Esophagus (tissue), 2 donors: ENCODE results near the gene PCDHGB2. TPM values are rescaled to one million over a fixed set of nuclear protein-coding genes. Genes with fewer than 3 reads are reported as not detected.
A peak's percentile ranks its signal among the peaks of the same experiment; 100 is the strongest.
"Not testable (repeated sequence)": the region's sequence is repeated elsewhere in the genome, so short reads cannot be mapped to it uniquely, and the experiment has no call there.

Source experiments
- H3K27ac ChIP-seq, 2 donors: one replicate each; pipeline ENCODE4 v1.5.1; 2013; ENCODE audit warnings: low read depth in 2 of 2, mild to moderate bottlenecking in 2 of 2, inconsistent platforms in 1 of 2, low read length in 1 of 2, moderate library complexity in 1 of 2
- H3K27me3 ChIP-seq, 2 donors: one replicate each; pipeline ENCODE4 v1.6.1; 2013; ENCODE audit warnings: low read length in 2 of 2, control low read depth in 1 of 2, mild to moderate bottlenecking in 1 of 2; ENCODE audit not compliant: insufficient read depth in 2 of 2, control insufficient read depth in 1 of 2
- H3K36me3 ChIP-seq, 2 donors: one replicate each; pipeline ENCODE4 v1.6.1; 2013; ENCODE audit warnings: low read length in 1 of 2; ENCODE audit not compliant: control insufficient read depth in 2 of 2, insufficient read depth in 2 of 2
- H3K4me1 ChIP-seq, 2 donors: one replicate each; pipeline ENCODE4 v1.6.1; 2013; ENCODE audit warnings: low read length in 1 of 2; ENCODE audit not compliant: control insufficient read depth in 2 of 2, insufficient read depth in 2 of 2
- H3K4me3 ChIP-seq, 2 donors: one replicate each; pipeline ENCODE4 v1.5.1; 2013; ENCODE audit warnings: low read length in 2 of 2, mild to moderate bottlenecking in 2 of 2, low read depth in 1 of 2, moderate library complexity in 1 of 2
- H3K9me3 ChIP-seq, 2 donors: one replicate each; pipeline ENCODE4 v1.6.1; 2013; ENCODE audit warnings: mild to moderate bottlenecking in 2 of 2, low read depth in 1 of 2, low read length in 1 of 2, moderate library complexity in 1 of 2; ENCODE audit not compliant: control insufficient read depth in 2 of 2, insufficient read depth in 1 of 2
- WGBS, 2 donors: extraction: QIAGEN DNeasy Blood & Tissue Kit; methylation state at CpG; one replicate each; pipeline ENCODE4 v1.1.7; 2013; 5-methylcytosine and 5-hydroxymethylcytosine counted together
- polyA plus RNA-seq, 2 donors: library from polyadenylated mRNA; stranded (reverse); fragments of 200-250 nt; gene quantifications; one replicate each; pipeline ENCODE4 v1.2.3, GENCODE V29; 2013
- donor health status: healthy with polysubstance abuse.
- donor health status: Bipolar disorder and iron deficiency.

The PCDHGB2 gene
- polyA plus RNA-seq: under 1 TPM; 0.20 to 0.39 TPM

GRCh38 chr5:141359790-141360426 is at the start of gene PCDHGB2:
PCDHGB2 (plus strand) TSS chr5:141359994; CDS start chr5:141360136, 142 bp downstream.
- H3K9me3 ChIP-seq: peaks cover 41 to 59% of the 10 kb centered on the region in 2 donors
- peaks cover 0 to 5% of the 10 kb centered on the region in 2 donors for H3K27me3 ChIP-seq
- peak within 1 kb of the TSS; percentile 18 to 40 for H3K4me3 ChIP-seq
- no peak within 1 kb of the TSS for H3K27ac ChIP-seq
- peaks cover 0 to 4% of the 10 kb centered on the region in 2 donors for H3K4me1 ChIP-seq
- WGBS, 2 donors: 19 to 21% methylated on average over 24 of the region's 24 CpGs
- no peaks in the 10 kb centered on the region for H3K36me3 ChIP-seq

GRCh38 chr5:141313711-141314110 is 46.1 kb upstream of the PCDHGB2 start:
- H3K27ac ChIP-seq: no peak overlapping the region
- H3K36me3 ChIP-seq: peaks cover 0 to 2% of the 10 kb centered on the region in 2 donors
- H3K4me1 ChIP-seq: no peaks in the 10 kb centered on the region
- no peaks in the 10 kb centered on the region for H3K27me3 ChIP-seq
- no peak overlapping the region for H3K4me3 ChIP-seq
- peaks cover 13 to 15% of the 10 kb centered on the region in 2 donors for H3K9me3 ChIP-seq

DNA sequence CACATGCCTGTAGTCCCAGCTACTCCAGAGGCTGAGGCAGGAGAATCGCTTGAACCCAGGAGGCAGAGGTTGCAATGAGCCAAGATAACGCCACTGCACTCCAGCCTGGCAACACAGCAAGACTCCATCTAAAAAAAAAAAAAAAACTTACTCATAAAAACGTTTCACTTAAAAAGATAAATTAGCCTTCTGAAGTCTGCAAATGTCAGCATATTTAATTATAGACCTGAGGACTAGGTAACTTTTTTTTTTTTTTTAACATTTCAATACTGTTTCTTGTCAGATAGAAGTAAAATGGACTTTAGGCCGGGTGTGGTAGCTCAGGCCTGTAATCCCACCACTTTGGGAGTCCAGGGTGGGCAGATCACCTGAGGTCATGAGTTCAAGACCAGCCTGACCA is 42.8 kb upstream of the PCDHGB2 start:
- not testable (repeated sequence) for H3K36me3 ChIP-seq, H3K27me3 ChIP-seq, H3K27ac ChIP-seq, H3K4me1 ChIP-seq, H3K4me3 ChIP-seq
- 86 to 94% methylated on average over 4 of the region's 4 CpGs for WGBS, 2 donors
- H3K9me3 ChIP-seq: peaks cover 20% of the 10 kb centered on the region in 2 donors

DNA sequence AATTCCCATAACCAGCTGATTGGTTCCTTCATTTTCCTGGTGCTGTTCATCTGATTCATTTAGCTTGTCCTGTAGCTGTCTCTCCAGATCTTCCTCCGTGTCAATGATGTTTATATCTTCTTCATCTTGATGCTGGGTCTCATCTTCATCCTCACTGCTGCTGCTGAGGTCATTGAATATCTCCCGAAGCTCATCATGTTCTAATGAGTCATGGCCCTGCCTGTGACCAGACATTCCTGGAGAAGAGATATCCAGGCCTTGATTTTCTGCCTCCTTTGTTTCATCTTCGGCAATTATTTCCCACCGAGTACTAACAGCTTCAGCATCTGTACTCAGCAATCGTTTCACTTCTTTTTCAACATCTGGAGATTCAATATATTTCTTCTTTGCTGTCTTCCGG is 40.6 kb upstream of the PCDHGB2 start:
- Histone ChIP-seq H3K36me3 (peaks cover 4 to 5% of the 10 kb centered on the region in 2 donors), H3K9me3 (peaks cover 14 to 23% of the 10 kb centered on the region in 2 donors), H3K4me3 (peak overlapping the region in 1 of 2 donors; percentile 77), H3K4me1 (peaks cover 0 to 2% of the 10 kb centered on the region in 2 donors), H3K27me3 (no peaks in the 10 kb centered on the region), H3K27ac (no peak overlapping the region)
- 98 to 99% methylated on average over 6 of the region's 6 CpGs for WGBS, 2 donors

DNA sequence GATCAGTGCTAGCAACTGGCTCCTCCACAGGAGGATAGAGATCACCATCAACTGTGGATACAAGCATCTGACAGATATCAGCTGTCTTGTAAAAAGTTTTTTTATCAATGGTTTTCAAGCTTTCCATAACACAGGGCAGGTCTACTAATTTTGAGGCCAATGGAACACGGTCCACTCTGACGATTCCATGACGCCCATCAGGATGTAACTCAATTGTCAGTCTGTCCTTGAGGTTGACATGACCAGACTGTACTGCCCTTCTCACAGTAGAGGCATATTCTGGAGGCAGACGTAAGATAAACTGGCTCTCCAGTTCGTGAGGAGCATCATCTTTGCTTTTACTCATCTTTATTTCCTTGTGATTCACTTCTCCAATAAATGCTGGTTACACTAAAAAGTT is 40.1 kb upstream of the PCDHGB2 start:
- Histone ChIP-seq H3K4me3 (peak overlapping the region in 1 of 2 donors; percentile 77), H3K36me3 (peaks cover 4 to 5% of the 10 kb centered on the region in 2 donors), H3K27ac (no peak overlapping the region), H3K9me3 (peaks cover 14 to 23% of the 10 kb centered on the region in 2 donors), H3K4me1 (peaks cover 0 to 2% of the 10 kb centered on the region in 2 donors), H3K27me3 (no peaks in the 10 kb centered on the region)
- WGBS, 2 donors: 75 to 77% methylated on average over 5 of the region's 5 CpGs

DNA sequence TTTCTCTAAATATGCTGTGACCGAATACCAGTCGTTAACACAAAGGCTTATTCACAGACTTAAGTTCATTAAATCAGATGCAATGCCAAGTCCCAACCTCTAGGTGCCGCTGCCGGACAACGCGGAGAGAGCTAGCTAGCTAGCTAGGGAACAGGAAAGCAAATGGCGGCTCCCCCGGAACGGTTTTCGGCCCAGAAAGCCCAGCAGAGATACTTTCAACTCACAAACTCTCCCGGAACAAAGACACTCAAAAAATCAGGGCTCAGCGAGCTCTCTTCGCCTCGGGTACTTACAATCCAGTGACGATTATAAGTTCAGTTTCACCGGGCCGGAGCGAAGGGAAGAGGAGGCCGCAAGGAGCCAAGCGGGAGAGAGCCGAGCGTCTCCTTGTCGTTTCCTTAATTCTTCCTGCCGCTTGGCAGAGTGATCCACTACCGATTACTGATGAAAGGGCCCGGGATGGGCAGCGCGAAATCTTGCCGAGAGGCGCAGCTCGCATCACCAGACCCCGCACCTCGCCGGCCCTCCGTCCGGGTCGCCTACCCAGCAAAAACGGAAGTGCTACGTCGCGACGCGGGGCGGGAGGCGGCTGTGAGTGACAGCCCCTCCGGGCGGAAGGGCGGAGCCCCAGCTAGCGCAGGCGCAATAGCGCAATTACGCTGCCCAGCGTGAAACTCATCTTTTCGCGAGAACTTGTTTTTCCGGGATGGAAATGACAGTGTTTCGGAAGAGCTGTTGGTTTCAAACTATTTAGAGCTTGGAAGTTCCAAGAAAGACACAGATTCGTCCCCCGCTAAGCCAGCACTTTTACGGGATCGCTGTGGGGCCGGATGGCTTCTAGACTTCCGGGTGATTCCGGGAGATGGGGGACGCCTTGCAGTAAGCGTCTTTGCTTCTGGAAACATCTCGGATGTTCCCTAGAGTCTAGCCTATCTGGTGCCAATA is 39.3 kb upstream of the PCDHGB2 start, which contains the start of gene TAF7:
Gene TAF7, minus strand, starts transcription at position 560 of the 945 bp plus-strand sequence. CDS start 740 bp downstream, outside the sequence.
- H3K9me3 ChIP-seq: peaks cover 10 to 20% of the 10 kb centered on the region in 2 donors
- H3K36me3 ChIP-seq: peaks cover 4 to 5% of the 10 kb centered on the region in 2 donors
- peak within 1 kb of the TSS; percentile 93 to 95 for H3K27ac ChIP-seq
- no peaks in the 10 kb centered on the region for H3K27me3 ChIP-seq
- peaks cover 0 to 2% of the 10 kb centered on the region in 2 donors for H3K4me1 ChIP-seq
- 2% methylated on average over 67 of the region's 67 CpGs for WGBS, 2 donors
- H3K4me3 ChIP-seq: peak within 1 kb of the TSS; percentile 74 to 77

GRCh38 chr5:141322261-141322660 is 37.5 kb upstream of the PCDHGB2 start:
- peaks cover 4 to 5% of the 10 kb centered on the region in 2 donors for H3K36me3 ChIP-seq
- H3K9me3 ChIP-seq: peaks cover 10 to 21% of the 10 kb centered on the region in 2 donors
- peaks cover 0 to 2% of the 10 kb centered on the region in 2 donors for H3K4me1 ChIP-seq
- H3K27me3 ChIP-seq: no peaks in the 10 kb centered on the region
- H3K27ac ChIP-seq: no peak overlapping the region
- no peak overlapping the region for H3K4me3 ChIP-seq
- 85% methylated on average over 3 of the region's 3 CpGs for WGBS, 2 donors

DNA sequence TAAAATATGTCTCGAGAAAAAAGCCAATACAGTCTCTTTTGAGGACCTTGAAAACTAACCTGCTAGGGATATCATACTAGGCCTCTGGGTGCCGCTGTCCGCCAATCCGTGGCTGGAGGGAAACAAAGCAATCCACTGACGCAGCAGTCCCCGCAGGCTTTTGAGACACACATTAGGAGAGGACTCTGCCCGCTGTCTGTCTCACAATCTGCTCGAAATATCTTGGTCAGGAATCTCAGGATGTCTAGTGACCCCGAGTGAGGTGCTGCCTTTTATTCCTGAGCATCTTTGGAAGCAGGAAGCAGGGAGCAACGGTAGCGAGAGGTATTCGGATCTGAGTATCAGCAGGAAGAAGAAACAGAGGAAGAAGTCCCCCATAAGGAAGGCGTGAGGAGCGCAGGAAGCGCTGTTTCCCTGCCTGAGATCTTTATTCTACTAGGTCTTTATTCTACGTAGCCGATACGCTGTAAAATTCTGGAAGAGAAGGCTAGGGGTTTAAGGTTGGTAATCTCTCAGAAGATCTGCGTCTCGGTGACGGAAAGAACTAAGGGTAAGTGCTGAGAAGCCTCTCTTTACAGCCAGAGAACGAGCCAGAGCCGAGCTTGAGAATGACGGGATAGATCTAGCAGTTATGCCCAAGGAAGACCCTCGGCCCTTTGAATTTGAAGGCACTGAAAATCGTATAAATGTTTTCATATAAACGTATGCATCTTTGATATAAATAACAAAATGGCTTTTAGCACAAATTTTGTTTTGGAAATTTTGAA is 33.5 kb upstream of the PCDHGB2 start:
- Histone ChIP-seq H3K9me3 (peaks cover 5 to 26% of the 10 kb centered on the region in 2 donors), H3K27ac (no peak overlapping the region), H3K36me3 (no peaks in the 10 kb centered on the region), H3K4me3 (peak overlapping the region; percentile 35 to 44), H3K27me3 (no peaks in the 10 kb centered on the region), H3K4me1 (no peaks in the 10 kb centered on the region)
- WGBS, 2 donors: 16% methylated on average over 27 of the region's 27 CpGs

DNA sequence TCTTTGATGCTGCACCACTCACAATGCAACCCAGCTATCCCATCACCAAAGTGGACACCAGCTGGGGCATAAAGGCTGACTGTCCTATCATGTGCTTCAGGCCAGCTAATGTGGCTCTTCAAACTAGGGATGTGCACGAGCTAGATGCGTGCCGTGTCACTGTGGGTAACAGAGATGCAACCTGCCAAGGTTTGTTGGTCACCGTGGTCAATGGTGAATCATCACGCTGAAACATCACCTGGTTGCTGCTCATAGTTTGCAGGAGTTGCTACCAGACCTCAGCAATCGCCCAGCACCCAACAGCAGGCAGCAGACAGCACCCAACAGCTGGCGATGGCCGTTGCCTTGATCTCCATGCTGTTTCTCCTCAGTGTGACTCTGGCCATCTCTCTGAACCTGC is 31.6 kb upstream of the PCDHGB2 start:
- Histone ChIP-seq H3K27ac (no peak overlapping the region), H3K36me3 (no peaks in the 10 kb centered on the region), H3K4me3 (no peak overlapping the region), H3K27me3 (peaks cover 0 to 4% of the 10 kb centered on the region in 2 donors), H3K9me3 (peaks cover 12 to 36% of the 10 kb centered on the region in 2 donors), H3K4me1 (no peaks in the 10 kb centered on the region)
- 68 to 85% methylated on average over 8 of the region's 8 CpGs for WGBS, 2 donors
